Activated T-cell treated with anti-CD3 and anti-CD28 coated beads, Interleukin-2, amount 50 U/mL, for 1 hour (primary cell): ENCODE results near the gene UGT2B28.
"Not testable (repeated sequence)": the region's sequence is repeated elsewhere in the genome, so short reads cannot be mapped to it uniquely, and the experiment has no call there.

ENCODE experiments used
- DNase-seq: peaks from one replicate; pipeline ENCODE4 v3.0.0-alpha.2; 2020

The UGT2B28 gene

GRCh38 chr4:69280081-69280480 lies at the start of gene UGT2B28:
TSS of gene UGT2B28 (plus strand) at chr4:69280475. CDS start at chr4:69280501, 26 bp downstream.
- DNase-seq, result not testable (repeated sequence)

GRCh38 chr4:69239092-69239491 lies 41.2 kb upstream of the UGT2B28 start:
- no peak for DNase-seq

GRCh38 chr4:69239557-69240168 lies 40.6 kb upstream of the UGT2B28 start:
- DNase-seq, result no peak

- not testable (repeated sequence) for DNase-seq
Measured at GRCh38 chr4:69240787-69241186, 39.5 kb upstream of the UGT2B28 start.

GRCh38 chr4:69241746-69242145 lies 38.5 kb upstream of the UGT2B28 start:
- not testable (repeated sequence) for DNase-seq

- DNase-seq, result not testable (repeated sequence)
Measured at GRCh38 chr4:69242562-69243240, 37.6 kb upstream of the UGT2B28 start.

GRCh38 chr4:69250884-69251283 lies 29.4 kb upstream of the UGT2B28 start:
- not testable (repeated sequence) for DNase-seq

- not testable (repeated sequence) for DNase-seq
Measured at GRCh38 chr4:69253147-69253772, 27.0 kb upstream of the UGT2B28 start.

- not testable (repeated sequence) for DNase-seq
Measured at GRCh38 chr4:69268612-69269011, 11.7 kb upstream of the UGT2B28 start.

GRCh38 chr4:69296356-69296755 lies 16.1 kb downstream of the UGT2B28 start:
- not testable (repeated sequence) for DNase-seq

- not testable (repeated sequence) for DNase-seq
Measured at GRCh38 chr4:69308426-69309033, 28.3 kb downstream of the UGT2B28 start.

- not testable (repeated sequence) for DNase-seq
Measured at GRCh38 chr4:69309549-69310076, 29.3 kb downstream of the UGT2B28 start.

GRCh38 chr4:69310262-69310661 lies 30.0 kb downstream of the UGT2B28 start:
- not testable (repeated sequence) for DNase-seq

GRCh38 chr4:69317669-69318298 lies 37.5 kb downstream of the UGT2B28 start:
- DNase-seq, result not testable (repeated sequence)

- no peak for DNase-seq
Measured at GRCh38 chr4:69321153-69321729, 41.0 kb downstream of the UGT2B28 start.

- DNase-seq, result no peak
Measured at GRCh38 chr4:69322055-69322454, 41.8 kb downstream of the UGT2B28 start.

- no peak for DNase-seq
Measured at GRCh38 chr4:69323284-69323683, 43.0 kb downstream of the UGT2B28 start.

- DNase-seq, result no peak
Measured at GRCh38 chr4:69330345-69331047, 50.2 kb downstream of the UGT2B28 start.

- not testable (repeated sequence) for DNase-seq
Measured at GRCh38 chr4:69331304-69331703, 51.0 kb downstream of the UGT2B28 start.

GRCh38 chr4:69335485-69335884 lies 55.2 kb downstream of the UGT2B28 start:
- not testable (repeated sequence) for DNase-seq

GRCh38 chr4:69343114-69343513 lies 62.8 kb downstream of the UGT2B28 start:
- DNase-seq, result not testable (repeated sequence)
